ENCODE results near the gene PPOX.
A peak's percentile ranks its signal among the peaks of the same experiment; 100 is the strongest.

The PPOX gene

GRCh38 chr1:161177112-161177935 lies 11.1 kb downstream of the PPOX start, which contains the start of gene B4GALT3:
Gene B4GALT3 (minus strand): TSS chr1:161177507. CDS start chr1:161176060, 1,447 bp downstream.
- H3K9ac ChIP-seq (ENCODE audit: low read length), result peak within 1 kb of the TSS; percentile 74
- H3K4me3 ChIP-seq (ENCODE audit: low read depth in 1 of 2, low read length in 2 of 2), result peak within 1 kb of the TSS; percentile 90 to 95
- H3K9me3 ChIP-seq (ENCODE audit: low read length), result no peaks in the 10 kb centered on the region
- peaks cover 32% of the 10 kb centered on the region for H3K4me1 ChIP-seq (ENCODE audit: insufficient read depth, low read length)
- H3K27me3 ChIP-seq (ENCODE audit: control insufficient read depth in 1 of 2, insufficient read depth in 2 of 2, low read length in 2 of 2), result no peaks in the 10 kb centered on the region
- peak within 1 kb of the TSS; percentile 84 for H3K27ac ChIP-seq (ENCODE audit: low read depth, low read length)
- peaks cover 28% of the 10 kb centered on the region for H3K36me3 ChIP-seq (ENCODE audit: insufficient read depth, low read length)

DNA sequence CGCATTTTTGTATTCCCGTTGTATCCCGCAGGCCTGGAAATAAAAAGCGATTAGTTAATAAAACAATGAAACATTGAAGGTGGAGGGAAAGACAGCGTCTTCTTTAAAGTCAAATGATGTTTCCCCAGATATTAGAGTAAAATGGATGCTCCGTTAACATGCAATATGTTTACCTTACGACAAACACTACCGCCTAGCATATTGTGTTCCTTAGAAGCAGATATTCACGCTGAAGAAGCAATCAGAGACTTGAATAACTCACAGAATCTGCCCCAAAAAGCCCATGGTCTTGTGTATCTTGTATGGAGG lies 11.7 kb downstream of the PPOX start:
- Histone ChIP-seq H3K36me3 (ENCODE audit: insufficient read depth, low read length) (peaks cover 25% of the 10 kb centered on the region), H3K9me3 (ENCODE audit: low read length) (no peaks in the 10 kb centered on the region), H3K4me1 (ENCODE audit: insufficient read depth, low read length) (peaks cover 26% of the 10 kb centered on the region), H3K27me3 (ENCODE audit: control insufficient read depth in 1 of 2, insufficient read depth in 2 of 2, low read length in 2 of 2) (no peaks in the 10 kb centered on the region), H3K27ac (ENCODE audit: low read depth, low read length) (peak overlapping the region; percentile 84), H3K9ac (ENCODE audit: low read length) (peak overlapping the region; percentile 74), H3K4me3 (ENCODE audit: low read depth in 1 of 2, low read length in 2 of 2) (peak overlapping the region; percentile 90 to 95)

DNA sequence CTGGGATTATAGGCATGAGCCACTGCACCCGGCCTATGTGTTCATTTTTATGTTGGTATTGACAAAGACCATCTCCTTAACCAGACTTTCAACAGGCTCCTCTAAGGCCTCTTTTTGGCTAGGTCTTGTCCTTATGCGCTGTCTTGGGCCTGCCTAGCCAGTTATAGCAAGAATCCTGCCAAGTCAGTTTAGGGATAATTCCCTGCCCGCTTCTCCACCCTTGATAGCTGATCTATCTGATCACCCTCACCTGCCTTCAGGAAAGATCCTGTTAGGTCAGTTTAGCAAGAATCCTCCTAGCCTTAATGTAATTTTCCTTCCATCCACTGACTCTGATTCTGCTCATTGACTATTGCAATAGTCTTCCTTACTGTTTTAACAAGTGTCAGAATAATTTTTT lies 13.5 kb downstream of the PPOX start:
- no peaks in the 10 kb centered on the region for H3K9me3 ChIP-seq (ENCODE audit: low read length)
- H3K4me3 ChIP-seq (ENCODE audit: low read depth in 1 of 2, low read length in 2 of 2), result no peak overlapping the region
- peaks cover 21% of the 10 kb centered on the region for H3K4me1 ChIP-seq (ENCODE audit: insufficient read depth, low read length)
- H3K27me3 ChIP-seq (ENCODE audit: control insufficient read depth in 1 of 2, insufficient read depth in 2 of 2, low read length in 2 of 2), result no peaks in the 10 kb centered on the region
- peaks cover 10% of the 10 kb centered on the region for H3K36me3 ChIP-seq (ENCODE audit: insufficient read depth, low read length)
- H3K27ac ChIP-seq (ENCODE audit: low read depth, low read length), result no peak overlapping the region
- no peak overlapping the region for H3K9ac ChIP-seq (ENCODE audit: low read length)

- Histone ChIP-seq H3K9me3 (ENCODE audit: low read length) (no peaks in the 10 kb centered on the region), H3K4me3 (ENCODE audit: low read depth in 1 of 2, low read length in 2 of 2) (no peak overlapping the region), H3K27me3 (ENCODE audit: control insufficient read depth in 1 of 2, insufficient read depth in 2 of 2, low read length in 2 of 2) (no peaks in the 10 kb centered on the region), H3K27ac (ENCODE audit: low read depth, low read length) (no peak overlapping the region), H3K36me3 (ENCODE audit: insufficient read depth, low read length) (peaks cover 2% of the 10 kb centered on the region), H3K9ac (ENCODE audit: low read length) (no peak overlapping the region), H3K4me1 (ENCODE audit: insufficient read depth, low read length) (peaks cover 18% of the 10 kb centered on the region)
Measured at GRCh38 chr1:161180639-161181038, 14.4 kb downstream of the PPOX start.

- Histone ChIP-seq H3K4me1 (ENCODE audit: insufficient read depth, low read length) (peaks cover 6% of the 10 kb centered on the region), H3K27ac (ENCODE audit: low read depth, low read length) (no peak overlapping the region)
Measured at GRCh38 chr1:161182214-161182613, 16.0 kb downstream of the PPOX start.

DNA sequence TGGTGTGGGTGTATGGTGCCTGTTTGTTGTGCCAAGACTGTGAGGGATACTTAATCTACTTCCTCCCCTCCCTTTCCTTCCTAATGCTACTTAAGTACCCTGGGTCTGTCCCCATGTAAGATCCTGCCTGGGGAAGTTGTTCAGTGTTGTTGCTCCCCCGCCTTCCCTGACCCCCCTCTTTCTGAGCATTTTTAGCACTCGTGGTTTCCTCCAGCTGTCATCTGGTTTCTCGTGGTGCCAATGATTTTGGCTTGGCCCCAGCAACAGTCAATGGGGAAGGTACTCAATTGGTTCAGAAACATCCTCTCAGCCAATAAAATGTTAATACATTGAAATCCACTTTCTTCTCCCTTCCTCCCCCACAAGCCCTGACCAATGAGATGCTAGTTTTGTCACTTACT lies 19.1 kb downstream of the PPOX start:
- Histone ChIP-seq H3K9ac (ENCODE audit: low read length) (no peak overlapping the region), H3K9me3 (ENCODE audit: low read length) (no peaks in the 10 kb centered on the region), H3K4me1 (ENCODE audit: insufficient read depth, low read length) (no peaks in the 10 kb centered on the region), H3K27me3 (ENCODE audit: control insufficient read depth in 1 of 2, insufficient read depth in 2 of 2, low read length in 2 of 2) (no peaks in the 10 kb centered on the region), H3K27ac (ENCODE audit: low read depth, low read length) (no peak overlapping the region), H3K36me3 (ENCODE audit: insufficient read depth, low read length) (no peaks in the 10 kb centered on the region), H3K4me3 (ENCODE audit: low read depth in 1 of 2, low read length in 2 of 2) (no peak overlapping the region)

More at GRCh38 chr1:161182214-161182613, 16.0 kb downstream of the PPOX start:
- Histone ChIP-seq H3K9me3 (ENCODE audit: low read length) (no peaks in the 10 kb centered on the region), H3K27me3 (ENCODE audit: control insufficient read depth in 1 of 2, insufficient read depth in 2 of 2, low read length in 2 of 2) (no peaks in the 10 kb centered on the region), H3K36me3 (ENCODE audit: insufficient read depth, low read length) (no peaks in the 10 kb centered on the region), H3K9ac (ENCODE audit: low read length) (no peak overlapping the region), H3K4me3 (ENCODE audit: low read depth in 1 of 2, low read length in 2 of 2) (no peak overlapping the region)

DNA sequence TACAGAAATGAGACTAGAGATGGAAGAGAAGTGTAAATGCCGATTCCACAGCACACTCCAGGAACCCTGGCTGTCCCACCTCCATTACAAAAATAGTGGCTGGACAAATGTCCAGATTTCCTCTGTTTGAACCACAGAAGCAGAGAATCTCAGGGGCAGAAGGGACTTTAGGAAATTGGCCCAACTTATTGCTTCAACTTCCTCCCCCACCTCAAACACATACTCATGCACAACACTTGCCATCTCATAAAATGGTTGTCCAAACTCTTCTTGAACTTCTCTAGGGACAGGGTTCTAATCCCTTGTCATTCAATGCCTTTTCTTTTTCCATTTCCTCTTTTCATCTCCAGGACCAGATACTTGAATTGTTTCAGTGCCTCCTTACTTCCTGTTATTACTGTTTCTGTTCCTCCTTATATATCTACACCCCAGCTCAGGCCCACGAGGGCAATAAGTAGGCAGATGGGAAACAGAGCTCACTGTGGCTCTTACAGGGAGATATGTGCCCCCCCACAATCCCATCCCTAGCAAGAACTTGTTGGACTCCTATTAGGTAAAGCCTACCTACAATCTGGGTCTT lies 19.6 kb downstream of the PPOX start:
- Histone ChIP-seq H3K4me1 (ENCODE audit: insufficient read depth, low read length) (no peaks in the 10 kb centered on the region), H3K27me3 (ENCODE audit: control insufficient read depth in 1 of 2, insufficient read depth in 2 of 2, low read length in 2 of 2) (no peaks in the 10 kb centered on the region), H3K9me3 (ENCODE audit: low read length) (no peaks in the 10 kb centered on the region), H3K36me3 (ENCODE audit: insufficient read depth, low read length) (no peaks in the 10 kb centered on the region), H3K4me3 (ENCODE audit: low read depth in 1 of 2, low read length in 2 of 2) (no peak overlapping the region), H3K27ac (ENCODE audit: low read depth, low read length) (peak overlapping the region; percentile 25), H3K9ac (ENCODE audit: low read length) (no peak overlapping the region)

DNA sequence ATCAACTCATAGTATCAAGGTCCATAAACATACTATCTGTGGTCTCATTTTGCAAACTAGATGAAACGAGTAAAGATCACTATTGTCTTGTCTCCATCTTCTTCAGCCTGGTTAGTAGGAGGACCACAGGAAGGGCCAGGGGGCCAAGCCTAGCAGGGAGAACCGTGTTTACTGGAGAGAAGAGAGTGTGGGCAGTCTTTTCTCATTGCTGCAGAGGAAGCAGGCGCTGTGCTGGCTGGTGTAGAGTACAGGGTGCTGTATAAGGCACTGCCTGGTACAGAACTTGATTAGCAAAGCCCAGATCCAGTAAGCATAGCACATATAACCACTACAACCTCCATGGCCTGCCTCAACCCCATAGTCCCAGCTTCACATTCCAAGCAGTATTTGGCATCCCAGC lies 21.1 kb downstream of the PPOX start:
- no peaks in the 10 kb centered on the region for H3K9me3 ChIP-seq (ENCODE audit: low read length)
- no peaks in the 10 kb centered on the region for H3K4me1 ChIP-seq (ENCODE audit: insufficient read depth, low read length)
- H3K27ac ChIP-seq (ENCODE audit: low read depth, low read length), result no peak overlapping the region

GRCh38 chr1:161188381-161188780 lies 22.2 kb downstream of the PPOX start:
- no peaks in the 10 kb centered on the region for H3K27me3 ChIP-seq (ENCODE audit: control insufficient read depth in 1 of 2, insufficient read depth in 2 of 2, low read length in 2 of 2)
- no peak overlapping the region for H3K27ac ChIP-seq (ENCODE audit: low read depth, low read length)
- H3K36me3 ChIP-seq (ENCODE audit: insufficient read depth, low read length), result no peaks in the 10 kb centered on the region
- no peaks in the 10 kb centered on the region for H3K9me3 ChIP-seq (ENCODE audit: low read length)
- H3K4me1 ChIP-seq (ENCODE audit: insufficient read depth, low read length), result peaks cover 5% of the 10 kb centered on the region
- no peak overlapping the region for H3K9ac ChIP-seq (ENCODE audit: low read length)
- H3K4me3 ChIP-seq (ENCODE audit: low read depth in 1 of 2, low read length in 2 of 2), result no peak overlapping the region

More for the DNA sequence above, 21.1 kb downstream of the PPOX start:
- H3K9ac ChIP-seq (ENCODE audit: low read length), result no peak overlapping the region
- H3K27me3 ChIP-seq (ENCODE audit: control insufficient read depth in 1 of 2, insufficient read depth in 2 of 2, low read length in 2 of 2), result no peaks in the 10 kb centered on the region
- no peaks in the 10 kb centered on the region for H3K36me3 ChIP-seq (ENCODE audit: insufficient read depth, low read length)
- H3K4me3 ChIP-seq (ENCODE audit: low read depth in 1 of 2, low read length in 2 of 2), result no peak overlapping the region

GRCh38 chr1:161189036-161189435 lies 22.8 kb downstream of the PPOX start:
- Histone ChIP-seq H3K4me1 (ENCODE audit: insufficient read depth, low read length) (peaks cover 5% of the 10 kb centered on the region), H3K27ac (ENCODE audit: low read depth, low read length) (no peak overlapping the region), H3K27me3 (ENCODE audit: control insufficient read depth in 1 of 2, insufficient read depth in 2 of 2, low read length in 2 of 2) (no peaks in the 10 kb centered on the region)

DNA sequence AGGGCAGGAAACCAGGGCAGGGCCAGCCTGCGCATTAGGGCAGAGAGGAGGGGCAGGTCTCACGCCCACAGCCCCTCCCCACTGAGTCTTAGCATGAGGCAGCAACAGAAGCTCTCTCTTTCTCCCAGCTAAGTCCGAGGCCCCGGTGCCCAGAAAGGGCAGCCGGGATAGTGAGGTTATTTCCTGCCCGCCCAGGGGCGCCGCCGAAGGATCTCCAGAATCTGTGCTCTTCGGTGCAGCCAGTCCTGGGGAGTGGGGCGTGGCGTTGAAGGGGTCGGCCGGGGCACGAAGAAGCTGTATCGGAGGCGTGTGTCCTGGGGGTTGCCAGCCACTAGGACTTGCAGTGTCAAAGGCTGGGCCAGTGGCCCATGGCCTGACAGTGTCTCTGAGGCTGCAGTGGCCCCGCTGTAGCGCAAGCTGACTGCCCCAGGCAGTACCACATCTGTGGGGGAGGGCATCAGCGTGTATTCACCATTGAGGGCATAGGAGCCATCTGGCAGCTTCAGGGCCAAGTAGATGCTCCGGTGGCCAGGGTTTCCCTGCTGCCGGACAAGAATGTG lies 24.8 kb downstream of the PPOX start:
- H3K4me1 ChIP-seq (ENCODE audit: insufficient read depth, low read length), result peaks cover 7% of the 10 kb centered on the region
- H3K27ac ChIP-seq (ENCODE audit: low read depth, low read length), result no peak overlapping the region
- H3K4me3 ChIP-seq (ENCODE audit: low read depth in 1 of 2, low read length in 2 of 2), result no peak overlapping the region
- H3K9ac ChIP-seq (ENCODE audit: low read length), result no peak overlapping the region
- H3K27me3 ChIP-seq (ENCODE audit: control insufficient read depth in 1 of 2, insufficient read depth in 2 of 2, low read length in 2 of 2), result no peaks in the 10 kb centered on the region
- peaks cover 9% of the 10 kb centered on the region for H3K36me3 ChIP-seq (ENCODE audit: insufficient read depth, low read length)
- H3K9me3 ChIP-seq (ENCODE audit: low read length), result no peaks in the 10 kb centered on the region

More at GRCh38 chr1:161189036-161189435, 22.8 kb downstream of the PPOX start:
- Histone ChIP-seq H3K9me3 (ENCODE audit: low read length) (no peaks in the 10 kb centered on the region), H3K36me3 (ENCODE audit: insufficient read depth, low read length) (no peaks in the 10 kb centered on the region), H3K9ac (ENCODE audit: low read length) (no peak overlapping the region), H3K4me3 (ENCODE audit: low read depth in 1 of 2, low read length in 2 of 2) (no peak overlapping the region)

Data from muscle layer of colon (tissue), 2 donors.